ENCODE results near the gene MYF6.

MYF6 gene

GRCh38 chr12:80708259-80708974 is 983 bp downstream of the MYF6 start:
- Histone ChIP-seq H3K9me3 (ENCODE audit: insufficient read depth, low read depth, low read length) (no peaks in the 10 kb centered on the region), H3K9ac (ENCODE audit: low read depth, low read length) (no peak overlapping the region), H3K4me3 (ENCODE audit: low read length) (peak overlapping the region; percentile 43), H3K36me3 (ENCODE audit: insufficient read depth, low read length) (no peaks in the 10 kb centered on the region), H3K27me3 (ENCODE audit: insufficient read depth, low read length) (peaks cover 96% of the 10 kb centered on the region), H3K27ac (ENCODE audit: low read depth, low read length) (no peak overlapping the region), H3K4me1 (ENCODE audit: insufficient read depth, low read length) (peaks cover 44% of the 10 kb centered on the region)
- WGBS = 4% methylated on average over 50 of the region's 50 CpGs

- Histone ChIP-seq H3K9ac (ENCODE audit: low read depth, low read length) (no peak overlapping the region), H3K4me3 (ENCODE audit: low read length) (peak overlapping the region; percentile 43), H3K27me3 (ENCODE audit: insufficient read depth, low read length) (peaks cover 100% of the 10 kb centered on the region), H3K9me3 (ENCODE audit: insufficient read depth, low read depth, low read length) (no peaks in the 10 kb centered on the region), H3K36me3 (ENCODE audit: insufficient read depth, low read length) (no peaks in the 10 kb centered on the region), H3K27ac (ENCODE audit: low read depth, low read length) (no peak overlapping the region), H3K4me1 (ENCODE audit: insufficient read depth, low read length) (peaks cover 48% of the 10 kb centered on the region)
- 17% methylated on average over 10 of the region's 10 CpGs for WGBS
These were observed 1.5 kb downstream of the MYF6 start for GRCh38 chr12:80708975-80709328.

- no peak overlapping the region for H3K9ac ChIP-seq (ENCODE audit: low read depth, low read length)
- H3K27me3 ChIP-seq (ENCODE audit: insufficient read depth, low read length) = peaks cover 100% of the 10 kb centered on the region
- no peaks in the 10 kb centered on the region for H3K9me3 ChIP-seq (ENCODE audit: insufficient read depth, low read depth, low read length)
- peaks cover 57% of the 10 kb centered on the region for H3K4me1 ChIP-seq (ENCODE audit: insufficient read depth, low read length)
- WGBS = 30% methylated on average over 20 of the region's 20 CpGs
- peak overlapping the region; percentile 53 for H3K4me3 ChIP-seq (ENCODE audit: low read length)
- H3K27ac ChIP-seq (ENCODE audit: low read depth, low read length) = no peak overlapping the region
- H3K36me3 ChIP-seq (ENCODE audit: insufficient read depth, low read length) = no peaks in the 10 kb centered on the region
These were observed 2.6 kb downstream of the MYF6 start for GRCh38 chr12:80709811-80710726.

GRCh38 chr12:80710727-80711449 is 3.5 kb downstream of the MYF6 start:
- H3K36me3 ChIP-seq (ENCODE audit: insufficient read depth, low read length) = no peaks in the 10 kb centered on the region
- peaks cover 100% of the 10 kb centered on the region for H3K27me3 ChIP-seq (ENCODE audit: insufficient read depth, low read length)
- 92% methylated on average over 1 of the region's 1 CpG for WGBS
- H3K9me3 ChIP-seq (ENCODE audit: insufficient read depth, low read depth, low read length) = no peaks in the 10 kb centered on the region
- no peak overlapping the region for H3K9ac ChIP-seq (ENCODE audit: low read depth, low read length)
- peaks cover 62% of the 10 kb centered on the region for H3K4me1 ChIP-seq (ENCODE audit: insufficient read depth, low read length)
- no peak overlapping the region for H3K27ac ChIP-seq (ENCODE audit: low read depth, low read length)
- H3K4me3 ChIP-seq (ENCODE audit: low read length) = peak overlapping the region; percentile 53; the same call in 1 of the 2 replicates

GRCh38 chr12:80711866-80712265 is 4.4 kb downstream of the MYF6 start:
- H3K9ac ChIP-seq (ENCODE audit: low read depth, low read length) = no peak overlapping the region
- H3K4me3 ChIP-seq (ENCODE audit: low read length) = no peak overlapping the region
- H3K36me3 ChIP-seq (ENCODE audit: insufficient read depth, low read length) = no peaks in the 10 kb centered on the region
- no peak overlapping the region for H3K27ac ChIP-seq (ENCODE audit: low read depth, low read length)
- no peaks in the 10 kb centered on the region for H3K9me3 ChIP-seq (ENCODE audit: insufficient read depth, low read depth, low read length)
- H3K27me3 ChIP-seq (ENCODE audit: insufficient read depth, low read length) = peaks cover 100% of the 10 kb centered on the region
- 100% methylated on average over 1 of the region's 1 CpG for WGBS
- H3K4me1 ChIP-seq (ENCODE audit: insufficient read depth, low read length) = peaks cover 66% of the 10 kb centered on the region

GRCh38 chr12:80712866-80713265 is 5.4 kb downstream of the MYF6 start:
- H3K9ac ChIP-seq (ENCODE audit: low read depth, low read length) = no peak overlapping the region
- H3K27me3 ChIP-seq (ENCODE audit: insufficient read depth, low read length) = peaks cover 100% of the 10 kb centered on the region
- H3K36me3 ChIP-seq (ENCODE audit: insufficient read depth, low read length) = no peaks in the 10 kb centered on the region
- H3K4me1 ChIP-seq (ENCODE audit: insufficient read depth, low read length) = peaks cover 61% of the 10 kb centered on the region
- H3K27ac ChIP-seq (ENCODE audit: low read depth, low read length) = no peak overlapping the region
- no peak overlapping the region for H3K4me3 ChIP-seq (ENCODE audit: low read length)
- H3K9me3 ChIP-seq (ENCODE audit: insufficient read depth, low read depth, low read length) = no peaks in the 10 kb centered on the region

- Histone ChIP-seq H3K27me3 (ENCODE audit: insufficient read depth, low read length) (peaks cover 100% of the 10 kb centered on the region), H3K4me1 (ENCODE audit: insufficient read depth, low read length) (peaks cover 59% of the 10 kb centered on the region), H3K4me3 (ENCODE audit: low read length) (peak overlapping the region; percentile 38), H3K9me3 (ENCODE audit: insufficient read depth, low read depth, low read length) (no peaks in the 10 kb centered on the region), H3K9ac (ENCODE audit: low read depth, low read length) (no peak overlapping the region), H3K27ac (ENCODE audit: low read depth, low read length) (no peak overlapping the region), H3K36me3 (ENCODE audit: insufficient read depth, low read length) (no peaks in the 10 kb centered on the region)
- 90% methylated on average over 3 of the region's 4 CpGs for WGBS
These were observed 6.0 kb downstream of the MYF6 start for GRCh38 chr12:80713419-80713818.

GRCh38 chr12:80714055-80714454 is 6.6 kb downstream of the MYF6 start:
- H3K4me1 ChIP-seq (ENCODE audit: insufficient read depth, low read length) = peaks cover 54% of the 10 kb centered on the region
- H3K4me3 ChIP-seq (ENCODE audit: low read length) = peak overlapping the region; percentile 38
- H3K36me3 ChIP-seq (ENCODE audit: insufficient read depth, low read length) = no peaks in the 10 kb centered on the region
- peaks cover 93% of the 10 kb centered on the region for H3K27me3 ChIP-seq (ENCODE audit: insufficient read depth, low read length)
- H3K27ac ChIP-seq (ENCODE audit: low read depth, low read length) = no peak overlapping the region; the same call in 1 of the 2 replicates
- no peak overlapping the region for H3K9ac ChIP-seq (ENCODE audit: low read depth, low read length)
- WGBS = 4% methylated on average over 16 of the region's 16 CpGs
- no peaks in the 10 kb centered on the region for H3K9me3 ChIP-seq (ENCODE audit: insufficient read depth, low read depth, low read length)

- H3K9ac ChIP-seq (ENCODE audit: low read depth, low read length) = no peak overlapping the region
- peaks cover 46% of the 10 kb centered on the region for H3K4me1 ChIP-seq (ENCODE audit: insufficient read depth, low read length)
- no peaks in the 10 kb centered on the region for H3K36me3 ChIP-seq (ENCODE audit: insufficient read depth, low read length)
- H3K9me3 ChIP-seq (ENCODE audit: insufficient read depth, low read depth, low read length) = no peaks in the 10 kb centered on the region
- peaks cover 85% of the 10 kb centered on the region for H3K27me3 ChIP-seq (ENCODE audit: insufficient read depth, low read length)
- WGBS = 9% methylated on average over 3 of the region's 3 CpGs
- H3K4me3 ChIP-seq (ENCODE audit: low read length) = peak overlapping the region; percentile 38
- no peak overlapping the region; the same call in 1 of the 2 replicates for H3K27ac ChIP-seq (ENCODE audit: low read depth, low read length)
These were observed 7.4 kb downstream of the MYF6 start for GRCh38 chr12:80714846-80715245.

GRCh38 chr12:80715713-80716249 is 8.3 kb downstream of the MYF6 start:
- no peak overlapping the region for H3K27ac ChIP-seq (ENCODE audit: low read depth, low read length)
- no peaks in the 10 kb centered on the region for H3K36me3 ChIP-seq (ENCODE audit: insufficient read depth, low read length)
- 30% methylated on average over 10 of the region's 10 CpGs for WGBS
- peaks cover 76% of the 10 kb centered on the region for H3K27me3 ChIP-seq (ENCODE audit: insufficient read depth, low read length)
- H3K9me3 ChIP-seq (ENCODE audit: insufficient read depth, low read depth, low read length) = no peaks in the 10 kb centered on the region
- H3K4me3 ChIP-seq (ENCODE audit: low read length) = no peak overlapping the region
- no peak overlapping the region for H3K9ac ChIP-seq (ENCODE audit: low read depth, low read length)
- H3K4me1 ChIP-seq (ENCODE audit: insufficient read depth, low read length) = peaks cover 39% of the 10 kb centered on the region

Measured in HUES64 (cell line).